ENCODE results near the gene RBM39.
A peak's percentile ranks its signal among the peaks of the same experiment; 100 is the strongest.
"Not testable (repeated sequence)": the region's sequence is repeated elsewhere in the genome, so short reads cannot be mapped to it uniquely, and the experiment has no call there.

RBM39 gene

DNA sequence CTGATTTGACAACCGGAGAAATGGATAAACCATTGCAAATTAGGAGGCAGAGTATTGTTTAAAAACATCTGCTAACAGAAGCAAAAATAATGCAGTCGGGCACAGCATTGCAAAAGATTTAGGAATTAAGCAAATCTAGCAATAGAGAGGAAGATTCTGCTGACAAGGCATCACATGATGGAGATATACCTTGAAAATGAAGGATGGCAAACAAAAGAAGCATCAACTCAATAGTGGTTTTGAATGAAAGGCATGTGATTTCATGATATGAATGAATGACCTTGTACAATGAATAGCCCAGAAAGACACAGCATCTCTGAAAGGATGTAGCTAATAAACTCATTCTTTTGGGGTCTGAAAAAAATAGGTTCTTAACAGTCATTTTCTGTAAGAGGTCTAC, 8.6 kb upstream of the RBM39 start:
- no peak for DNase-seq (ENCODE audit: low spot score)

DNA sequence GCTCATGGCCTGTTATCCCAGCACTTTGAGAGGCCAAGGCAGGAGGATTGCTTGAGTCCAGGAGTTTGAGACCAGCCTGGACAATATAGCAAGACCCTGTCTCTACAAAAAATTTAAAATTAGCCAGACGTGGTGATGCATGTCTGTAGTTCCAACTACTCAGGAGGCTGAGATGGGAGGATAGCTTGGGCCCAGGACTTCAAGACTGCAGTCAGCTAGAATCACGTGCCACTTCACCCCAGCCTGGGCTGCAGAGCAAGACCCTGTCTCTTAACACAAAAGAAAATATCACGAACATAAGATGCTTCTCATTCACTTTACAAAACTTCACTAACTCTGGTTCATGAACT, 2.4 kb upstream of the RBM39 start:
- DNase-seq (ENCODE audit: low spot score) = not testable (repeated sequence)

DNA sequence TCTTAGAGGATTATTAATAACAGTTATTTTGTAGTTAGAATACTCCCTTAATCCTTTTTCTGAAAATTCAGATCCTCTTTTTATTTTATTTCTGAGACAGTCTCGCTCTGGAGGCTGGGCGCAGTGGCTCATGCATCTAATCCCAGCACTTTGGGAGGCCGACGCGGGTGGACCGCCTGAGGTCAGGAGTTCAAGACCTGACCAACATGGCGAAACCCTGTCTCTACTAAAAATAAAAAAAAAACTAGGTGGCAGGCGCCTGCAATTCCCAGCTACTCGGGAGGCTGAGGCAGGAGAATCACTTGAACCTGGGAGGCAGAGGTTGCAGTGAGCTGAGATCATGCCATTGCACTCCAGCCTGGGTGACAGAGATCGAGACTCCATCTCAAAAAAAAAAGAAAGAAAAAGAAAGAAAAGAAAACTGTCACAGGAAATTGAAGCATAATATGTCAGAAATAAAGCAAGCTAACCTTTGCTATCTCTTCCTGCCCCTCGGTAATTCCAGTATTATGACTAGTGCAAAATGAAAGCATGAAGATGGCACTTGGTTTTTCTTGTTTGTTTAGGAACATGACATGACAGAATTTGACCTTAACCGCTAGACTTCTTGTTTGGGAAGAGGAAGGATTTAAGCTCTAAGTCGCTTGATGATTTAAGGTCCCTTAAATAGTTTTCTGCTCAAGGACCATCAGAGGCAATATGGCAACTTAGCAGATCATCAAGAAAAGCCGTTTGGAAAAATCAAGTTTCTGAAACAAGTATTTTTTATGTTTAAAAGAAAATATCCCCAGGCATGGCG, 1.8 kb upstream of the RBM39 start:
- DNase-seq (ENCODE audit: low spot score) = no peak

DNA sequence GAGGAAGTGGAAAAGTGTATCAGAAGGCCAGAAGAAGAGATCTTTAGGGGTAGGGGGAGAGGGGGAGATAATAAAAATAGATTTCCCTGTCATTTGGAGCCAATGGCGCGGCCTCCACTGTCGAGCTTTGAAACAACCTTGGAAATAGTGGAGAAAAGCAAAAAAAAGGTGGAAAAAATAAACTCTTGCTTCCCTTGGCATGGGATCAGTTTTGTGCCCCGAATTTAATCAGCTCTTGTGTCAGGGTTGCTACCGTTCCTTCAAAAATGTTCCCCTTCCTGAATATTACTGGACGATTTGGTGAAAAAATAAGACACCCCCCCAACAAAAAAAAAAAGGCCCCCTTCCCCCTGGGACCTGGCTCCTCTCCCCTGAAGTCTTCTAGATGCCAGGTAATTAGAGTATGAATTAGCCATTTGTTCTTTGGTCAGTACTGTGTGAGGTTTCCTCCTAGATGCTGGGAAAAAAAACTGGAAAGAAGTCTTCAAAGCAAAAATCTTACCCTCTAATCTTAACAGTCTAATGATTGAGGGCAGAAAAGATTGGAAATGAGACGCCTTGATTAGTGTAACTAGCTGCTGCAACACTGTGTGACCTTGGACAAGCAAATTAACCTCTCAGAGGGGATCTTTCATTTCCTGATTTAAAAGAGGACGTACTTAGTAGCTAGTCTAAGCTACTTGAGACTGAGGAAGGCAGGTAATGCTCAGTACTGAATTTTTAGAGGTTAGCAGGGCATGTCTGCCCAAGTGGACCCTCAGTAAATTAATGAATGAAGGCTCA, 872 bp upstream of the RBM39 start:
- peak; percentile 66 for DNase-seq (ENCODE audit: low spot score)

DNA sequence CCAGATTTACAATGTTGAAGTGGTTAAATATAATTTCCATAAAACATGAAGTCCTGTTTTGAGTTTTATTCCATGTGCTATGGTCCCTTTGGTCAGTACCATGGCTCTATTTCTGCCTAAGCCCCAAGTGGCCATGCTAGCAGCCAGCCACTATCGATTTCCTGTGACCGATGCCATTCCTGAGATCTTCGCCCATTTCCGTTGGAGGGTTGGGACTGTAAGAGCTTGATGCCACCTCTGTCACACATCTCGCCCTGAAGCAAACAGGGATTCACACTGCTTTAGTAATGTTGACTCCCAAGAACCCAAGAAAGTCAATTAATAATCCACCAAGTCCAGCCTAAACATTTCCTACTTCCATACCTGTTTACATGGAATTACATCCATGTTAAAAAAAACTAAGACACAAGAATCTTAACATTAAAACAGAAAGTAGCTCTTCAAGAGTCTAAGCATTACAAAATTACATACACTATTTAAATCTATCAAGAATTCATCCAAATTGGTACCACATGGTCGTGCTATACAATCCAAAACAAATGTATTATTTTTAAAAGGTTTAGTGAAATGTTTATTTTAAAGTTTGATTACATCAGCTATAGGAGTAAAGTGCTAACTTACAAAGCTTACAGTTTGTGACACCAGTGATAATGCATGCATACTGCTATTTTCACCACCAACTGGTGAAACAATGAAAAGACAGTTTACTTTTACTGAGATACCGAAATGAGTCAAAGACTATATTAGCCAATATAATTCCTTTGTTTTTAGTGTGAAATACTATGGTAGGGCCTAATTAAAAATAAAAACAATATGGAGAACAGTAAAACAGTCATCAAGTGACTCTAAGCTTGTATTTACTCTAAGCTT, 2.5 kb downstream of the RBM39 start:
- DNase-seq (ENCODE audit: low spot score) = no peak

DNA sequence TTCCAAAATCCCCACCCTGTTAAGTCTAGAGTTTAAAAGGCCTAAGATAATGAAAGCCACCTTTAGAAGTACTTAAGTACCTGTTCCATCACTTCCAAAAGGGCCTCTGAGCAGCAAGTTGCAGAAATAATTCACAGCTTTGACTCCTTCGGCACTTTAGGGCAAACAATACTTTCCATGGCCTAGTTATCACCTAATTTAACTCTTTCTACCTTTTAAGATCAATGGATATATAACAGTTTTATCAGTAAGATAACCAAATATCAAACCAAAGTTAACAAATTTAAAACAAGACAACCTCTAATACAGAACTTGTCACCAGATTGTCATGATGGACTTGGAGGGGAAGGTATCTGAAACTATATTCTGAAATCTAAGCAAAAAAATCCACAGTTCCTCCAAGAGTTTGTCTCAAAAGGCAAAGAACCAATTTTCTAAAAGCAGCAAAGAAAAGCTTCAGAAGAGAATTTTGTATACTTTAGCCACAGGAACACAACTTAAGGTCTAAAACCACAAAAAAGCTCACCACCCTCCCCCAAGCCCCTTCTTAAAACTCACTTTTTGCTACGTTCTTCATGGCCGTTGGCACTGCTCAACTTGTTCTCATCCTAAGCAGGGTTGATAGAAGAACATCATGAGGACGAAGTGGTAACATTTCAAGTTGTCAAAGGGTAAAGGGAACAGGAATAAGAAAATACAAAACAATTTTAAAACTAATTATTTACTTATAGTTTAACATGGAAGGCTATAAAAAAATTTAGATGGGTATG, 3.5 kb downstream of the RBM39 start:
- no peak for DNase-seq (ENCODE audit: low spot score)

DNA sequence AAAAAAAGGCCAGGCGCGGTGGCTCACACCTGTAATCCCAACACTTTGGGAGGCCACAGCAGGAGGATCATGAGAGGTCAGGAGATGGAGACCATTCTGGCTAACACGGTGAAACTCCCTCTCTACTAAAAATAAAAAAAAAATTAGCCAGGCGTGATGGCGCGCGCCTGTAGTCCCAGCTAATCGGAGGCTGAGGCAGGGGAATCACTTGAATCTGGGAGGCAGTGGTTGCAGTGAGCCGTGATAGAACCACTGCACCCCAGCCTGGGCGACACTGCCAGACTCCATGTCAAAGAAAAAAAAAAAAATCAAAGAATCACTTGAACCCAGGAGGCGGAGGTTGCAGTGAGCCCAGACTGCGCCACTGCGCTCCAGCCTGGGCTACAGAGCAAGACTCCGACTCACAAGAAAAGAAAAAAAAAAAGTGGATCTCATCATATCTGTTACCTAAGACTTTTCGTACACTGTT, 4.2 kb downstream of the RBM39 start:
- no peak for DNase-seq (ENCODE audit: low spot score)

DNA sequence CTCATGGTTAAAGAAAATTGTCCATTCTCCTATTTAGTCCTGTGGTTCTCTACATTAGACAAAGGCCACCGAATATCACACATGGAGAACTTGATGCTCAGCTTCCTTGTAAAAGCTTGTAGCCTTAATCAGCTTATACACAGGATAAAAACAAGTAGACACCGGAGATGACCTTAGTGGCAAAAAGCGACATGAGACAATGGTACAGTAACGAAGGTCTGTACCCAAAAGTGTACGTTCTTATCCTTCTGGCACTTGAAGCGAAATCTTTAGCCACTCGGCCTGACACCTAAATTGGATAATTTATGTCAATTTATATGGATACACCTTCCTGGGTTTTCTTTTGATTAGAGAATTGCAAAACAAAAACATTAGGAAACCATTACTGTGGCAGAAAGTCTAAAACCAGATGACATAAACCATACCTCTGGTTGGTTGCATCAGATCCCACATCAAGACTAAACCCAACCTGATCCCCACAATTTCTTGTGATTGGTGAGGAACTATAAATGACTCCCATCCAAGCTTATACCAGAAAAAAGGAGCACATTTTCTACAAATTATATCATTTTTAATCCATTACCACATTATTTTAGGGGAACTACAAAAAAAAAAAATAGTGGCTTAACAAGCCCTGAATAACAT, 6.1 kb downstream of the RBM39 start:
- DNase-seq (ENCODE audit: low spot score) = no peak

DNA sequence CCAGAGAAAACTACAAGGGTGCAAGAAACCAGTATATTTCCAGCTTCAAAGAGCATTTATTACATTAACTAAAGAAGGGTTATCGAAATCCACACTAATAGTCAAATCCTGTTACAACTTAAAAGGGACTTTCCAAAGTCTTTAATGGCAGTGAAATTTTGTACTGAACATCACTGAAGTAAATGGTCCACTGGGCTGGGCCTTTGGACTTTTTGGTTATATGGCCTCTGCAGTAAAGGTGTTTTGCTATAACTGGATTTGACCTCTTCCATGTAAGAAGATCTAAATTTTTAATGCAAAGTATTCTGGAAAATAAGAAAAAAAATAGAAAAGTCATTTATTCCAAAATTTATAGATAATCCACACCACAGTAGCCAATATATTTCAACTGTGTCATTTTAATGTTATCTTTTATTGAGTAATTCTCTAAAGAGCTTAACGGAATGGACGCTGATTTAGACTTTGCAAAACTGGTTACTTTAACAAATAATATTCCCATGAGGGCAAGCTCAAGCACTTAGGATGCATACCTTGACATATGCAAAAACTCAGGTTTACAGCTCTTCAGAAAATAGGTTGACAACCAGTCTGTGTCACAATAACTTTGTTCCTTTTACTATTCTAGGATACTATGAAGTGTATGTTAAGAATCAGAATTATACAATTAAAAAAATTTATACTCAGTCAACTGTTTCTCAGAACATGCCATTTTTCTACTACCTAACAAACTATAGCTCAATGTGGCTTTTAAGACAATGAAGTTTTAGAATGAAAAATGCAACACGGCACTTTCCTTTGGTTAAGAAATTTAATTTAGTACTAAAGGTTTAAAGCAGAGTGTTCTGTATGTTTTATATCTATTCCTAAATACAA, 7.0 kb downstream of the RBM39 start:
- no peak for DNase-seq (ENCODE audit: low spot score)

DNA sequence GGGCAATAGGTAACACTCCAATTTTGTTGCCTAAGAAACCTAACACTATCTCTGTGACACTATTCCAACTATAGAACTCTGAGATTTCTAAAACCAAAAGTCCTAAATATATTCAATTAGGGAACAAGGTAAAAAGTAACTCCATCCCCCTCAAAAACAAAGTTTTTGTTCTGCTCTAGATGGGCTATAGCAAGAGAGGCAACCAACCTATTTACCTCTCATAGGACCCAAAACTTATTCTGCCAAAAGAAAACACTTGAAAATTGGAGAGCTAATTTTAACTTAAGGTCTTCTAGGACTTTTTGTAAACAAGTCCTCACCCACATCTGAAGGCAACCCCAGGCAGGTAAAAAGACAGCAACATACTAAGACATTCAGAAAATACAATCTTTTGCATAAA, 7.7 kb downstream of the RBM39 start:
- no peak for DNase-seq (ENCODE audit: low spot score)

DNA sequence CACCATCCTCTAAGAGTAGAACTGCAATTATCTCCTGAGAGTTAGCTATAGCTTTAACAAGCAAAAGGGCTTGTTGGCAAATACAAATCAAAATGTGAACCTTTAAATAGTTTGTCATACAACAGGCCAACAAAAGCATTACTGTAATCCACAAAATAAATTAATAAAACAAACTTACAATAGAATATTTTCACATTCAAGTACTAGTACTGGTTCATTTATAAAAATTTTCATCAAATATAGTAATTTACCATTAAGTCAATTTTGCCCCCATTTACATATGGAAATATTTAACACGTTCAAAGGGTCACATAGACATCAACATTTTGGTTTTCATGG, 9.4 kb downstream of the RBM39 start:
- DNase-seq (ENCODE audit: low spot score) = no peak

DNA sequence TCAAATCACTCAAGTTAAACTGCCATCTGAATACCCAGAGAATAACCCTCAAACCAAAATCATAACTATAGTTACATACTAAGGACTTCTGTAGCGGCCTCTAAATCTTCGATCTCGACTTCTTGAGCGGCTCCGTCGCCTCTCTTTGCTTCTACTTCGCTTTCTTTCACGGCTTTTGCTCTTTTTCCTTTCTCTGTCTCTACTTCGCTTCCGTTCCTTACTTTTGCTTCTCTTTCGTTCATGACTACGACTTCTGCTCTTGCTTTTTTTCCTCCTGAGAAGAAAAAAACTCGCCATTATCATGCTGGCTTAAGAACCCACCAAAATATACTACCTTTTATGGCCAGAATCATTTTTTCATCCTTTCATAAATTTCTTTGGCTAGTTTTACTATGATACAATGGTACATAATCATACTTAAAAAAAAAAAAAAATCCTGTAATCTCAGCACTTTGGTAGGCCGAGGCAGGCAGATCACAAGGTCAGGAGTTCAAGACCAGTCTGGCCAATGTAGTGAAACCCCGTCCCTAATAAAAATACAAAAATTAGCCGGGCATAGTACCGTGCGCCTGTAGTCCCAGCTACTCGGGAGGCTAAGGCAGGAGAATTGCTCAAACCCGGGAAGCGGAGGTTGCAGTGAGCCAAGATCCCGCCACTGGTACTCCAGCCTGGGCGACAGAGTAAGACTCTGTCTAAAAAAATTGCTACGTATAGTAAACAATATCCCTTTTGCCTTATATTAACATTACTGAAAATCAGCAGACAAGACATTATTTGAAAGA, 10.0 kb downstream of the RBM39 start:
- peak; percentile 3 for DNase-seq (ENCODE audit: low spot score)

DNA sequence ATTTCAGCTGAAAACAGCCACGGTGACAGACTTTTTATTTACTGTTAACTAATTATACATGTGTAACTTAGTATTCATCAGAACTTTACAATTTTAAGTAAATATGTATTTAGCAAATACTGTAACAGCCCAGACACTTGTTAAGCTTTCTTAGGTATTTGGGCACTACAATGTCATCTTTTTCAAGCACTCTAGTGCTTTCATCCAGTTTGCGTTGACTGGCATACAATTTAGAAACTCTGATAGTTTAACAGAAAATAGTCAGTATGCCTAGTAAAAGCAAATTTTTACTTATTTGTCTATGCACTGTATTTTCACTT, 10.6 kb downstream of the RBM39 start:
- DNase-seq (ENCODE audit: low spot score) = peak; percentile 1

DNA sequence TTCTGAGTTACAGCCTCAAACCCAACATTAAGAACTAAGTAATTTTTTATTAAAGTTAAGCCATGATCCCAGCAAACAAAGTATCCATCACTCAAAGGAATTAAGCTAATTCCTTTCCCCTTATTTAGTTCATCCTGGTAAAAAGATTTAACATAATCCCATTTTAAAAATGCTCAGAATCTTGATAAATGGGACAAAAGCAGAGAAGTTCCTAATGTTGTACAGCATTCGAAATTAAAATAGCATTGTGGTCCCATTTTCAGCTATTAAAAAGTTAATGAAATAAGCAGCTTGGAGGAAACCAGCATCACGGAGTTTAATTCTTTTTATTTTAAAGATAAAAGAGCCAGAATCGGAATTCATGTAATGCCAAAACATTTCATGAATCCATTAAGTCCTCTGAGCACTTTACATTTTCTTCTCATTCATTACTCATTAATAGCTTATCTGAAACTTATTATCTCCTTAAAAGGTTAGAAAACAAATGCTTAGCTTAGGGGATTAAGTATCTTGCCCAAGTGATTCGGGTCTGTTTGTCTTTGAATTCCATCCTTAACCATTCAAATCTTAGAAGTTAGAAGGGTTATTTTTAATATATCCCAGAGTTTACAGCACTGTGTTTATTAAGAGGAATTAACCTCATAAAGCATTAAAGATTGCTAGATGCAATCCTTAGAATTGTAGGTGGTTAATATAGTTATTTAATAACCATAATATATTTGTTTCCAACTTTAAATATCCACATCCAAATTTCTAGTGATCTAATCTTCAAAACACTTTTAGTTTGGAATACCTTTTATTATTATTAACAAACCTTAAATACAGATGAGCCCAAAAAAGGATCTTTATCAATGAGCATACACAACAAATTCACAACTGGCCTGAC, 11.2 kb downstream of the RBM39 start:
- DNase-seq (ENCODE audit: low spot score) = peak; percentile 1

DNA sequence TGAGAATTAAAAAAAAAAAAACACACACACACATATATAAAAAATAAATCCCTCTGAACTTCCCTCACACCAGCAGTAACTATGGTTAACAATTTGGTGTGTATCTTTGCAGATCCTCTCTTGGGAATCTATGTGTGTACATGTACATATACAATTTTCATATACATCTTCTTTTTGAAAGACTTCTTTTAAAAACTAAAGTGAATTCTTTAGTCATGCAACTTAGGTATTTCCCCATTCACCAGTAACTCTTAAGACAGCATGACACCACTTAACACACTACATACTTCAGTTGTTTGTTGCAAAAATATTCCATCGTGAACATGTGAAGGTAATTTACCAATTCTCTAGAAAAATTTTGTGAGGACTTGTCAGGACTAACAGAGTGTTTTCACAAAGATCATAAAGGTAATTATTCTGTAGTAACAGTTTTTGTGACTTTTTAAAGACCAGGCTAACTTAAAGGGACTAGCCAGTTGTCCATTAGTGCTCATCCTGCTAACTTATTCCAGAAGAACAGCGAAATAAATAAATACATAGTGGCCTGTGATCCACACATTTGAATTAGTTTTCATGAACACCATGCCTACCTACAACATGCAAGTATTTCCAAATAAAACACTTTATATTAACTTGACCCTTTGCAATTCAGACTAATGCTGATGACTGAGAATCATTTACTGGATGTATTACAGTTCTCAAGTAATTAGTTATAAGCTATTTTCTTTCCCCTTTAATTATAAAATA, 12.1 kb downstream of the RBM39 start:
- no peak for DNase-seq (ENCODE audit: low spot score)

DNA sequence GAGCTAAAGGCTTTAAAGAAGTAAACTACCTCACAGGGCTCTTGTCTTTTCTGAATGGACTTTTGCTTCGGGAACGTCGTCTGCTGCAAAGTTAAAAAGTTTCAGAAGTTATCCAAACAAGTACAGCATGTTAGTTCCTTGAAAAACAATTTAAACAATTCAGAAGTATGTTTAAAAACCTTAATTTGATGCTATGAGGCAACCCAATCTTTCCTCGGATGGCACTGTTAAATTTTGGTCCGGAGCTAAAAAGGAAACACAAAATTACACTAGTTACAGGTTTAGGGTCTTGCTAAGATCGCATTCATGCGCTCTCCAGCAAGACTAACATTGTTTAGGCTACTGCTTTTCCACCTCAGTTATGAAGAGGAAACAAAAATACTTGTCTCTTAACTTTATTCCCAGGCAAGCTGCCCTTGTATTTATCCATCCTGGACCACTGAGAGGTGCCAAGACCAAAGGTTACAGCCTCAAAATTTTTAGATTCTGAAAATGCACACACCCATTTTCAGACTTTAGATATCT, 12.7 kb downstream of the RBM39 start:
- DNase-seq (ENCODE audit: low spot score) = no peak

DNA sequence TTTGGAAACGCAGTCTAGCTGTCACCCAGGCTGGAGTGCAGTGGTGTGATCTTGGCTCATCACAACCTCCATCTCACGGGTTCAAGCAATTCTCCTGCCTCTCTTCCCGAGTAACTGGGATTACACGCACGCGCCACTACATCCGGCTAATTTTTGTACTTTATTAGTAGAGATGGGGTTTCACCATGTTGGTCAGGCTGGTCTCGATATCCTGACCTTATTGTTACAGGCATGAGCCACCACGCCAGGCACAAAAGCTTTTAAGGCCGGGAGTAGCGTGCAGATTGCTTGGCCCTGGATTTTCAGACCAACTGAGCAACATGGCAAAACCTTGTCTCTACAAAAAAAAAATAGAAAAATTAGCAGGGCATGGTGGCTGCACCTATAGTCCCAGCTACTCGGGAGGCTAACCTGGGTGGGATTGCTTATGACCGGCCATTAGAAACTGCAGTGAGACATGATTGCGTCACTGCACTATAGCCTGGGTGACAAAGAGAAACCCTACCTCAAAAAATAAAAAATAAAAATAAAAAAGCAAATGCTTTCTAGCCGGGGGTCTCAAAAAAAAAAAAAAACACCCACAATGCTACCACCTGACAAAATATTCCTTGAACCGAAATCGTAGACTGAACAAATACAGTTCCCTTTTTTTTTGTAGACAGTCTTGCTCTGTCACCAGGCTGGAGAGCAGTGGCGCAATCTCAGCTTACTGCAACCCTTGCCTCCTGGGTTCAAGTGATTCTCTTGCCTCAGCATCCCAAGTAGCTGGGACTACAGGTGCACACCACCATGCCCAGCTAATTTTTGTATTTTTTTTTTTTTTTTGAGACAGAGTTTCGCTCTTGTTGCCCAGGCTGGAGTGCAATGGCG, 15.0 kb downstream of the RBM39 start:
- DNase-seq (ENCODE audit: low spot score) = no peak

All from cerebellar cortex (tissue), 1 donor.